ENCODE data around the gene EXTL2.

GRCh38 chr1:100876291-100876690 is 18.4 kb downstream of the EXTL2 start:
- no peak for TF ChIP-seq CTCF (IDR thresholded peaks at IDR 0.05 in 2 of 3, conservative IDR thresholded peaks at IDR 0.05 in 1 of 3; ENCODE audit: borderline replicate concordance in 1 of 3, insufficient read depth in 1 of 3, low read depth in 2 of 3, low read length in 2 of 3)
- TF ChIP-seq YY1 (IDR thresholded peaks at IDR 0.05; ENCODE audit: extremely low read depth, insufficient replicate concordance, low read depth, low read length) = no peak
- no peak for TF ChIP-seq POLR2AphosphoS5 (IDR thresholded peaks at IDR 0.05; ENCODE audit: low read depth, low read length)
